CD4-positive, alpha-beta T cell (primary cell): ENCODE measurements around the gene SMIM26. TPM values are rescaled to one million over a fixed set of nuclear protein-coding genes. Genes with fewer than 3 reads are reported as not detected.

Experiments
- ATAC-seq: fragments of 200-7000 bp; cut with Tn5 transposase; one replicate; pipeline ENCODE4 v1.10.0; 2022; ENCODE audit warnings: mild to moderate bottlenecking; ENCODE audit not compliant: poor library complexity
- CTCF ChIA-PET: fragments of 350-600 bp; sonication (Branson Sonifier 250); formaldehyde crosslinking; loops from one replicate; lab custom pipeline; 2021; ENCODE audit warnings: antibody characterized with exemption, inconsistent platforms; lab: Charles Lee
- POLR2A ChIA-PET: fragments of 350-600 bp; sonication (Branson Sonifier 250); formaldehyde crosslinking; loops from one replicate; lab custom pipeline; 2021; ENCODE audit warnings: antibody characterized with exemption, inconsistent platforms; lab: Charles Lee
- DNase-seq, 14 experiments: peaks; one replicate each; pipeline ENCODE4 v3.0.0-alpha.2; 2013 to 2020; ENCODE audit warnings: mixed read lengths in 2 of 14
- H3K27ac ChIP-seq, 2 donors: one replicate each; pipeline versions ENCODE4 v1.5.1 to v1.7.0; 2013; ENCODE audit warnings: low read length in 2 of 2, low read depth in 1 of 2, mild to moderate bottlenecking in 1 of 2
- H3K27me3 ChIP-seq, 2 experiments: 1 replicate in 1 of 2; 2 replicates in 1 of 2; pipeline versions ENCODE4 v1.6.1 to v1.7.0; 2013; ENCODE audit warnings: low read length in 2 of 2, control low read depth in 1 of 2, mild to moderate bottlenecking in 1 of 2, moderate library complexity in 1 of 2; ENCODE audit not compliant: insufficient read depth in 2 of 2, control insufficient read depth in 1 of 2
- H3K36me3 ChIP-seq: one replicate; pipeline ENCODE4 v1.6.1; 2013; ENCODE audit warnings: low read length, control low read depth; ENCODE audit not compliant: insufficient read depth
- H3K4me1 ChIP-seq: one replicate; pipeline ENCODE4 v1.6.1; 2013; ENCODE audit warnings: low read length, control low read depth; ENCODE audit not compliant: insufficient read depth
- H3K4me3 ChIP-seq: one replicate; pipeline ENCODE4 v1.5.1; 2013; ENCODE audit warnings: mild to moderate bottlenecking, low read length, moderate library complexity
- H3K9me3 ChIP-seq, 2 experiments: 1 replicate in 1 of 2; 2 replicates in 1 of 2; pipeline versions ENCODE4 v1.6.1 to v1.7.0; 2013; ENCODE audit warnings: low read length in 2 of 2, mild to moderate bottlenecking in 2 of 2, control low read depth in 1 of 2, moderate library complexity in 1 of 2; ENCODE audit not compliant: control insufficient read depth in 1 of 2, insufficient read depth in 1 of 2
- H3K27ac Mint-ChIP-seq: one replicate; pipeline ENCODE4 v1.8.0; 2020; ENCODE audit warnings: mixed read lengths
- H3K27me3 Mint-ChIP-seq: one replicate; pipeline ENCODE4 v1.8.0; 2021; ENCODE audit warnings: mixed read lengths
- H3K36me3 Mint-ChIP-seq: one replicate; pipeline ENCODE4 v1.8.0; 2021; ENCODE audit warnings: low read depth, mixed read lengths
- H3K4me1 Mint-ChIP-seq: one replicate; pipeline ENCODE4 v1.8.0; 2021; ENCODE audit warnings: low read depth, mixed read lengths
- H3K4me3 Mint-ChIP-seq: one replicate; pipeline ENCODE4 v1.8.0; 2020; ENCODE audit warnings: mild to moderate bottlenecking, mixed read lengths
- H3K9me3 Mint-ChIP-seq: one replicate; pipeline ENCODE4 v1.8.0; 2020; ENCODE audit warnings: mixed read lengths
- CTCF ChIP-seq: fragments of 200-600 bp; IDR thresholded peaks from one replicate; pipeline ENCODE4 v1.8.0; 2022; ENCODE audit warnings: antibody characterized with exemption, mild to moderate bottlenecking
- intact Hi-C, 2 experiments: fragments of 100-400 bp; cut with DNase I in 1 of 2; cut with micrococcal nuclease in 1 of 2; formaldehyde crosslinking; loops; one replicate each; pipeline versions ENCODE4 v1.15.1 to v1.9.0; 2023 to 2025; cut with DNase I, micrococcal nuclease
- total RNA-seq, 174 experiments: library from RNA in 2 of 174; stranded (reverse) in 2 of 174; gene quantifications; one replicate each; pipeline ENCODE4 v1.2.3 and lab custom pipeline; 2021 to 2026

The SMIM26 gene
- total RNA-seq, 2 experiments from 2014 or later, result 78.7 to 79.8 TPM

- Mint-ChIP-seq H3K4me1 (peaks cover 28% of the 10 kb centered on the region), H3K9me3 (no peaks in the 10 kb centered on the region), H3K36me3 (peaks cover 53% of the 10 kb centered on the region), H3K4me3 (peak overlapping the region; percentile 59), H3K27ac (peak overlapping the region; percentile 50), H3K27me3 (no peaks in the 10 kb centered on the region)
- Histone ChIP-seq H3K9me3 (no peaks in the 10 kb centered on the region), H3K4me3 (no peak overlapping the region), H3K4me1 (peaks cover 20% of the 10 kb centered on the region), H3K27me3 (no peaks in the 10 kb centered on the region), H3K27ac (no peak overlapping the region), H3K36me3 (peaks cover 25% of the 10 kb centered on the region)
- ATAC-seq, result no peak
- ChIA-PET POLR2A (interaction anchor here (2.7 kb wide), 1 partner anchor 64 kb away, joined by 7 read pairs; no protein-coding TSS in a partner anchor), CTCF (interaction anchor here (1.3 kb wide), 1 partner anchor 22 kb away, joined by 3 read pairs; no protein-coding TSS in a partner anchor)
- no peak for DNase-seq
- intact Hi-C loops, result loop anchor here in 1 of 2 experiments (2.0 kb wide), 2 partner anchors 16 to 228 kb away; no protein-coding TSS in a partner anchor
- TF ChIP-seq CTCF, result no peak
Measured at GRCh38 chr20:18571009-18571408, 3.8 kb downstream of the SMIM26 start.

- Histone ChIP-seq H3K27me3 (no peaks in the 10 kb centered on the region), H3K4me1 (peaks cover 15% of the 10 kb centered on the region), H3K4me3 (no peak overlapping the region), H3K36me3 (peaks cover 25% of the 10 kb centered on the region), H3K27ac (peak overlapping the region in 1 of 2 donors; percentile 4), H3K9me3 (no peaks in the 10 kb centered on the region)
- H3K4me3 Mint-ChIP-seq, result no peak overlapping the region
- H3K4me1 Mint-ChIP-seq, result peaks cover 25% of the 10 kb centered on the region
- no peaks in the 10 kb centered on the region for H3K9me3 Mint-ChIP-seq
- intact Hi-C loops, result loop anchor here in 1 of 2 experiments (2.0 kb wide), 2 partner anchors 15 to 227 kb away; no protein-coding TSS in a partner anchor
- DNase-seq (no peak), ATAC-seq (no peak)
- H3K27ac Mint-ChIP-seq, result peak overlapping the region; percentile 50
- no peaks in the 10 kb centered on the region for H3K27me3 Mint-ChIP-seq
- ChIA-PET POLR2A (interaction anchor here (2.7 kb wide), 1 partner anchor 65 kb away, joined by 7 read pairs; no protein-coding TSS in a partner anchor), CTCF (interaction anchor here (1.3 kb wide), 1 partner anchor 21 kb away, joined by 3 read pairs; no protein-coding TSS in a partner anchor)
- TF ChIP-seq CTCF, result no peak
- peaks cover 52% of the 10 kb centered on the region for H3K36me3 Mint-ChIP-seq
Measured at GRCh38 chr20:18571578-18571977, 4.3 kb downstream of the SMIM26 start.

GRCh38 chr20:18577942-18578341 is 10.7 kb downstream of the SMIM26 start:
- Histone ChIP-seq H3K4me3 (no peak overlapping the region), H3K36me3 (no peaks in the 10 kb centered on the region), H3K4me1 (no peaks in the 10 kb centered on the region), H3K27me3 (no peaks in the 10 kb centered on the region), H3K9me3 (no peaks in the 10 kb centered on the region), H3K27ac (no peak overlapping the region)
- ChIA-PET POLR2A (interaction anchor here (1.7 kb wide), 1 partner anchor 8 kb away, joined by 4 read pairs; no protein-coding TSS in a partner anchor), CTCF (no interaction called here)
- Mint-ChIP-seq H3K9me3 (no peaks in the 10 kb centered on the region), H3K4me3 (no peak overlapping the region), H3K27me3 (no peaks in the 10 kb centered on the region), H3K36me3 (peaks cover 3% of the 10 kb centered on the region), H3K4me1 (peaks cover 5% of the 10 kb centered on the region), H3K27ac (no peak overlapping the region)
- DNase-seq (no peak), ATAC-seq (no peak)
- no peak for TF ChIP-seq CTCF
- intact Hi-C loops, result no loop called here
